ENCODE measurements around the gene KANK2.
"Not testable (repeated sequence)": the region's sequence is repeated elsewhere in the genome, so short reads cannot be mapped to it uniquely, and the experiment has no call there.

DNA sequence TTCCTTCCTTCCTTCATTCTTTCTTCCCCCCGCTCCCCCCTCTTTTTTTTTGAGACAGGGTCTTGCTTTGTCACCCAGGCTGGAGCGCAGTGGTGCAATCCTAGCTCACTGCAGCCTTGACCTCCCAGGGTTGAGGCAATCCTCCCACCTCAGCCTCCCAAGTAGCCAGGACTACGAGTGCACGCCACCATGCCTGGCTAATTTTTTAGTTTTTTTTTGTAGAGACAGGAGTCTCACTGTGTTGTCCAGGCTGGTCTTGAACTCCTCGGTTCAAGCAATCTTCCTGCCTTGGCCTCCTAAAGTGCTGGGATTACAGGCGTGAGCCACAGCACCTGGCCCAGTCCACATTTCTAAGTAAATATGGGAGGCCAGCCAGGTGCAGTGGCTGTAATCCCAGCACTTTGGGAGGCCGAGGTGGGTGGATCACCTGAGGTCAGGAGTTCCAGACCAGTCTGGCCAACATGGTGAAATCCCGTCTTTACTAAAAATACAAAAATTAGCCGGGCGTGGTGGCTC lies 57.3 kb downstream of the KANK2 start:
- TF ChIP-seq, protein P1, sequence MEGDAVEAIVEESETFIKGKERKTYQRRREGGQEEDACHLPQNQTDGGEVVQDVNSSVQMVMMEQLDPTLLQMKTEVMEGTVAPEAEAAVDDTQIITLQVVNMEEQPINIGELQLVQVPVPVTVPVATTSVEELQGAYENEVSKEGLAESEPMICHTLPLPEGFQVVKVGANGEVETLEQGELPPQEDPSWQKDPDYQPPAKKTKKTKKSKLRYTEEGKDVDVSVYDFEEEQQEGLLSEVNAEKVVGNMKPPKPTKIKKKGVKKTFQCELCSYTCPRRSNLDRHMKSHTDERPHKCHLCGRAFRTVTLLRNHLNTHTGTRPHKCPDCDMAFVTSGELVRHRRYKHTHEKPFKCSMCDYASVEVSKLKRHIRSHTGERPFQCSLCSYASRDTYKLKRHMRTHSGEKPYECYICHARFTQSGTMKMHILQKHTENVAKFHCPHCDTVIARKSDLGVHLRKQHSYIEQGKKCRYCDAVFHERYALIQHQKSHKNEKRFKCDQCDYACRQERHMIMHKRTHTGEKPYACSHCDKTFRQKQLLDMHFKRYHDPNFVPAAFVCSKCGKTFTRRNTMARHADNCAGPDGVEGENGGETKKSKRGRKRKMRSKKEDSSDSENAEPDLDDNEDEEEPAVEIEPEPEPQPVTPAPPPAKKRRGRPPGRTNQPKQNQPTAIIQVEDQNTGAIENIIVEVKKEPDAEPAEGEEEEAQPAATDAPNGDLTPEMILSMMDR (IDR thresholded peaks at IDR 0.05; ENCODE audit: insufficient read depth, low read length): not testable (repeated sequence)
- not testable (repeated sequence) for TF ChIP-seq POLR2AphosphoS5 (IDR thresholded peaks at IDR 0.05; ENCODE audit: low read depth); GABPA (IDR thresholded peaks at IDR 0.05; ENCODE audit: low read depth); SPI1 (IDR thresholded peaks at IDR 0.05; ENCODE audit: borderline replicate concordance, low read depth)
- TF ChIP-seq, protein P2, sequence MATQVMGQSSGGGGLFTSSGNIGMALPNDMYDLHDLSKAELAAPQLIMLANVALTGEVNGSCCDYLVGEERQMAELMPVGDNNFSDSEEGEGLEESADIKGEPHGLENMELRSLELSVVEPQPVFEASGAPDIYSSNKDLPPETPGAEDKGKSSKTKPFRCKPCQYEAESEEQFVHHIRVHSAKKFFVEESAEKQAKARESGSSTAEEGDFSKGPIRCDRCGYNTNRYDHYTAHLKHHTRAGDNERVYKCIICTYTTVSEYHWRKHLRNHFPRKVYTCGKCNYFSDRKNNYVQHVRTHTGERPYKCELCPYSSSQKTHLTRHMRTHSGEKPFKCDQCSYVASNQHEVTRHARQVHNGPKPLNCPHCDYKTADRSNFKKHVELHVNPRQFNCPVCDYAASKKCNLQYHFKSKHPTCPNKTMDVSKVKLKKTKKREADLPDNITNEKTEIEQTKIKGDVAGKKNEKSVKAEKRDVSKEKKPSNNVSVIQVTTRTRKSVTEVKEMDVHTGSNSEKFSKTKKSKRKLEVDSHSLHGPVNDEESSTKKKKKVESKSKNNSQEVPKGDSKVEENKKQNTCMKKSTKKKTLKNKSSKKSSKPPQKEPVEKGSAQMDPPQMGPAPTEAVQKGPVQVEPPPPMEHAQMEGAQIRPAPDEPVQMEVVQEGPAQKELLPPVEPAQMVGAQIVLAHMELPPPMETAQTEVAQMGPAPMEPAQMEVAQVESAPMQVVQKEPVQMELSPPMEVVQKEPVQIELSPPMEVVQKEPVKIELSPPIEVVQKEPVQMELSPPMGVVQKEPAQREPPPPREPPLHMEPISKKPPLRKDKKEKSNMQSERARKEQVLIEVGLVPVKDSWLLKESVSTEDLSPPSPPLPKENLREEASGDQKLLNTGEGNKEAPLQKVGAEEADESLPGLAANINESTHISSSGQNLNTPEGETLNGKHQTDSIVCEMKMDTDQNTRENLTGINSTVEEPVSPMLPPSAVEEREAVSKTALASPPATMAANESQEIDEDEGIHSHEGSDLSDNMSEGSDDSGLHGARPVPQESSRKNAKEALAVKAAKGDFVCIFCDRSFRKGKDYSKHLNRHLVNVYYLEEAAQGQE (IDR thresholded peaks at IDR 0.05; ENCODE audit: insufficient replicate concordance, low read depth): not testable (repeated sequence)
